GM12891 (cell line): ENCODE data around the gene SLC5A9.

Experiments
- POLR2A ChIP-seq: IDR thresholded peaks from 2 replicates; pipeline ENCODE4 v1.6.1; 2011; ENCODE audit warnings: low read depth, low read length, control low read depth
- POLR2AphosphoS5 ChIP-seq: IDR thresholded peaks from 2 replicates; pipeline ENCODE4 v1.6.1; 2011; ENCODE audit warnings: low read depth, low read length, control low read depth
- TAF1 ChIP-seq: IDR thresholded peaks from 2 replicates; pipeline ENCODE4 v1.6.1; 2011; ENCODE audit warnings: low read depth, low read length, control low read depth

DNA sequence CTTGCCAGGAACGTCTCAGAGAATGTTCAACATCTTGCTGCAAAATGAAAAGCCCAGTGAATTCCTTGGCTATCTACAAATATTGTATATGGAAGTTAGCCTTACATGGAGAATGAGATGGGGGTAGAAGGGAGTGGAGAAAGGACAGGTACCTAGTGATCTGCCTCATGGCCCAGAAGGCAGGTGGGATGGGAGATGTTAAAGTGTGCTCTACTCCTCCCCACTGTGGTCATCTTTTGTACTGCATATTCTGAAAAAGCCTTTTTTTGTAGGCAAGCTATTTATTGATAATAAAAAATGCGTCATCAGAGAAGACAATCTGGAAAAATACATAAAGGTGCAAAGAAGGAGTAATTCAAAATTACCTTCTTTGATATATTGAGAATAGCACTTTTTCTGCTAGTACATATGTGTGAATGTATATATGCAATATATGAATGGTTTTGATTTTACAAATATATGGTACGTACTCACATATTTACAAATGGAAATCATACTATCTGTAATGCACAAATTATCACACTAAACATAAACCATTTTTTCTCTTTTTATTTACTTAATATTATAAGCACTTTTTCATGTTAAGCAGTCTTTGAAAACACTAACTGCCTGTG is 19.1 kb upstream of the SLC5A9 start:
- no peak for TF ChIP-seq TAF1
- TF ChIP-seq POLR2A: no peak
- no peak for TF ChIP-seq POLR2AphosphoS5
